ENCODE results near the gene HLA-F.

The HLA-F gene

DNA sequence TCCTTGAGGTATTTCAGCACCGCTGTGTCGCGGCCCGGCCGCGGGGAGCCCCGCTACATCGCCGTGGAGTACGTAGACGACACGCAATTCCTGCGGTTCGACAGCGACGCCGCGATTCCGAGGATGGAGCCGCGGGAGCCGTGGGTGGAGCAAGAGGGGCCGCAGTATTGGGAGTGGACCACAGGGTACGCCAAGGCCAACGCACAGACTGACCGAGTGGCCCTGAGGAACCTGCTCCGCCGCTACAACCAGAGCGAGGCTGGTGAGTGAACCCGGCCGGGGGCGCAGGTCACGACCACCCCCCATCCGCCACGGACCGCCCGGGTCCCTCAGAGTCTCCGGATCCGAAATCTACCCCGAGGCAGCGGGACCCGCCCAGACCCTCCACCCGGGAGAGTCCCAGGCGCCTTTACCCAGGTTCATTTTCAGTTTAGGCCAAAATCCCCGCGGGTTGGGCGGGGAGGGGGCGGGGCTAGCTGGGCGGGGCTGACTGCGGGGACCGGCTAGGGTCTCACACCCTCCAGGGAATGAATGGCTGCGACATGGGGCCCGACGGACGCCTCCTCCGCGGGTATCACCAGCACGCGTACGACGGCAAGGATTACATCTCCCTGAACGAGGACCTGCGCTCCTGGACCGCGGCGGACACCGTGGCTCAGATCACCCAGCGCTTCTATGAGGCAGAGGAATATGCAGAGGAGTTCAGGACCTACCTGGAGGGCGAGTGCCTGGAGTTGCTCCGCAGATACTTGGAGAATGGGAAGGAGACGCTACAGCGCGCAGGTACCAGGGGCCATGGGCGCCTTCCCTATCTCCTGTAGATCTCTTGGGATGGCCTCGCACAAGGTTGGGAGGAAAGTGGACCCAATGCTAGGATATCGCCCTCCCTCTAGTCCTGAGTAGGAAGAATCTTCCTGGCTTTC lies 693 bp downstream of the HLA-F start:
- Histone ChIP-seq H3K4me1 (ENCODE audit: low read length) (no peaks in the 10 kb centered on the region), H3K9me3 (replicated peaks; ENCODE audit: insufficient read depth, low read length) (no peaks in the 10 kb centered on the region), H2AFZ (ENCODE audit: low read length) (peak overlapping the region; percentile 89), H3K27ac (ENCODE audit: low read length) (no peak overlapping the region), H4K20me1 (ENCODE audit: insufficient read depth, low read length) (no peaks in the 10 kb centered on the region), H3K9ac (ENCODE audit: low read length) (peak overlapping the region; percentile 70), H3F3A (ENCODE audit: insufficient read depth, low read length) (no peaks in the 10 kb centered on the region), H3K36me3 (replicated peaks; ENCODE audit: insufficient read depth, low read length) (no peaks in the 10 kb centered on the region), H3K4me2 (ENCODE audit: low read depth, low read length) (peak overlapping the region; percentile 94), H3K79me2 (ENCODE audit: low read length) (0 out of 2 replicates have a peak, but pooled peaks cover 3% of the 10 kb centered on the region), H3K27me3 (replicated peaks; ENCODE audit: insufficient read depth, low read length) (no peaks in the 10 kb centered on the region), H3K9me2 (replicated peaks; ENCODE audit: insufficient read depth, low read length) (no peaks in the 10 kb centered on the region), H3K4me3 (ENCODE audit: low read length) (peak overlapping the region; percentile 77)
- TF ChIP-seq, protein P1, sequence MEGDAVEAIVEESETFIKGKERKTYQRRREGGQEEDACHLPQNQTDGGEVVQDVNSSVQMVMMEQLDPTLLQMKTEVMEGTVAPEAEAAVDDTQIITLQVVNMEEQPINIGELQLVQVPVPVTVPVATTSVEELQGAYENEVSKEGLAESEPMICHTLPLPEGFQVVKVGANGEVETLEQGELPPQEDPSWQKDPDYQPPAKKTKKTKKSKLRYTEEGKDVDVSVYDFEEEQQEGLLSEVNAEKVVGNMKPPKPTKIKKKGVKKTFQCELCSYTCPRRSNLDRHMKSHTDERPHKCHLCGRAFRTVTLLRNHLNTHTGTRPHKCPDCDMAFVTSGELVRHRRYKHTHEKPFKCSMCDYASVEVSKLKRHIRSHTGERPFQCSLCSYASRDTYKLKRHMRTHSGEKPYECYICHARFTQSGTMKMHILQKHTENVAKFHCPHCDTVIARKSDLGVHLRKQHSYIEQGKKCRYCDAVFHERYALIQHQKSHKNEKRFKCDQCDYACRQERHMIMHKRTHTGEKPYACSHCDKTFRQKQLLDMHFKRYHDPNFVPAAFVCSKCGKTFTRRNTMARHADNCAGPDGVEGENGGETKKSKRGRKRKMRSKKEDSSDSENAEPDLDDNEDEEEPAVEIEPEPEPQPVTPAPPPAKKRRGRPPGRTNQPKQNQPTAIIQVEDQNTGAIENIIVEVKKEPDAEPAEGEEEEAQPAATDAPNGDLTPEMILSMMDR (IDR thresholded peaks at IDR 0.05; ENCODE audit: low read length), result no peak
- DNase-seq, result peak; percentile 27

DNA sequence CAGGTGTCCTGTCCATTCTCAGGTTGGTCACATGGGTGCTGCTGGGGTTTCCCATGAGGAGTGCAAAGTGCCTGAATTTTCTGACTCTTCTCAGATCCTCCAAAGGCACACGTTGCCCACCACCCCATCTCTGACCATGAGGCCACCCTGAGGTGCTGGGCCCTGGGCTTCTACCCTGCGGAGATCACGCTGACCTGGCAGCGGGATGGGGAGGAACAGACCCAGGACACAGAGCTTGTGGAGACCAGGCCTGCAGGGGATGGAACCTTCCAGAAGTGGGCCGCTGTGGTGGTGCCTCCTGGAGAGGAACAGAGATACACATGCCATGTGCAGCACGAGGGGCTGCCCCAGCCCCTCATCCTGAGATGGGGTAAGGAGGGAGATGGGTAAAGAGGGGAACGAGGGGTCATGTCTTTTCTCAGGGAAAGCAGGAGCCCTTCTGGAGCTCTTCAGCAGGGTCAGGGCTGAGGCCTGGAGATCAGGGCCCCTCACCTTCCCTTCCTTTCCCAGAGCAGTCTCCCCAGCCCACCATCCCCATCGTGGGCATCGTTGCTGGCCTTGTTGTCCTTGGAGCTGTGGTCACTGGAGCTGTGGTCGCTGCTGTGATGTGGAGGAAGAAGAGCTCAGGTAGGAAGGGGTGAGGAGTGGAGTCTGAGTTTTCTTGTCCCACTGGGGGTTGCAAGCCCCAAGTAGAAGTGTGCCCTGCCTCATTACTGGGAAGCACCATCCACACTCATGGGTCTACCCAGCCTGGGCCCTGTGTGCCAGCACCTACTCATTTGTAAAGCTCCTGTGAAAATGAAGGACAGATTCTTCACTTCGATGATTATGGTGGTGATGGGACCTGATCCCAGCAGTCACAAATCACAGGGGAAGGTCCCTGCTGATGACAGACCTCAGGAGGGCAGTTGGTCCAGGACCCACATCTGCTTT lies 2.0 kb downstream of the HLA-F start:
- no peak overlapping the region for H2AFZ ChIP-seq (ENCODE audit: low read length)
- no peak overlapping the region for H3K4me3 ChIP-seq (ENCODE audit: low read length)
- H3K4me2 ChIP-seq (ENCODE audit: low read depth, low read length), result no peak overlapping the region
- TF ChIP-seq EZH2 (optimal IDR thresholded peaks at IDR 0.05; ENCODE audit: low read depth, low read length) (no peak), EZH2phosphoT487 (IDR thresholded peaks at IDR 0.05; ENCODE audit: low read length) (no peak)
- TF ChIP-seq, protein P1 (IDR thresholded peaks at IDR 0.05; ENCODE audit: low read length), result no peak
- H3K27me3 ChIP-seq (replicated peaks; ENCODE audit: insufficient read depth, low read length), result no peaks in the 10 kb centered on the region
- no peak for DNase-seq
- no peaks in the 10 kb centered on the region for H3K36me3 ChIP-seq (replicated peaks; ENCODE audit: insufficient read depth, low read length)
- no peaks in the 10 kb centered on the region for H3K9me2 ChIP-seq (replicated peaks; ENCODE audit: insufficient read depth, low read length)
- H3K79me2 ChIP-seq (ENCODE audit: low read length), result 0 out of 2 replicates have a peak, but pooled peaks cover 3% of the 10 kb centered on the region
- no peak overlapping the region for H3K9ac ChIP-seq (ENCODE audit: low read length)
- H3K9me3 ChIP-seq (replicated peaks; ENCODE audit: insufficient read depth, low read length), result no peaks in the 10 kb centered on the region
- H4K20me1 ChIP-seq (ENCODE audit: insufficient read depth, low read length), result no peaks in the 10 kb centered on the region
- no peaks in the 10 kb centered on the region for H3K4me1 ChIP-seq (ENCODE audit: low read length)
- H3K27ac ChIP-seq (ENCODE audit: low read length), result no peak overlapping the region
- no peaks in the 10 kb centered on the region for H3F3A ChIP-seq (ENCODE audit: insufficient read depth, low read length)

DNA sequence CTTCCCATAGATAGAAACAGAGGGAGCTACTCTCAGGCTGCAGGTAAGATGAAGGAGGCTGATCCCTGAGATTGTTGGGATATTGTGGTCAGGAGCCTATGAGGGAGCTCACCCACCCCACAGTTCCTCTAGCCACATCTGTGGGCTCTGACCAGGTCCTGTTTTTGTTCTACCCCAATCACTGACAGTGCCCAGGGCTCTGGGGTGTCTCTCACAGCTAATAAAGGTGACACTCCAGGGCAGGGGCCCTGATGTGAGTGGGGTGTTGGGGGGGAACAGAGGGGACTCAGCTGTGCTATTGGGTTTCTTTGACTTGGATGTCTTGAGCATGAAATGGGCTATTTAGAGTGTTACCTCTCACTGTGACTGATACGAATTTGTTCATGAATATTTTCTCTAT lies 2.8 kb downstream of the HLA-F start:
- no peaks in the 10 kb centered on the region for H3K9me2 ChIP-seq (replicated peaks; ENCODE audit: insufficient read depth, low read length)
- no peaks in the 10 kb centered on the region for H3K9me3 ChIP-seq (replicated peaks; ENCODE audit: insufficient read depth, low read length)
- H2AFZ ChIP-seq (ENCODE audit: low read length), result no peak overlapping the region
- H3K36me3 ChIP-seq (replicated peaks; ENCODE audit: insufficient read depth, low read length), result no peaks in the 10 kb centered on the region
- no peak overlapping the region for H3K9ac ChIP-seq (ENCODE audit: low read length)
- H4K20me1 ChIP-seq (ENCODE audit: insufficient read depth, low read length), result no peaks in the 10 kb centered on the region
- H3K4me1 ChIP-seq (ENCODE audit: low read length), result no peaks in the 10 kb centered on the region
- DNase-seq, result no peak
- no peak overlapping the region for H3K27ac ChIP-seq (ENCODE audit: low read length)
- 0 out of 2 replicates have a peak, but pooled peaks cover 3% of the 10 kb centered on the region for H3K79me2 ChIP-seq (ENCODE audit: low read length)
- no peak overlapping the region for H3K4me3 ChIP-seq (ENCODE audit: low read length)
- H3K4me2 ChIP-seq (ENCODE audit: low read depth, low read length), result no peak overlapping the region
- no peaks in the 10 kb centered on the region for H3F3A ChIP-seq (ENCODE audit: insufficient read depth, low read length)
- H3K27me3 ChIP-seq (replicated peaks; ENCODE audit: insufficient read depth, low read length), result no peaks in the 10 kb centered on the region
- TF ChIP-seq, protein P1 (IDR thresholded peaks at IDR 0.05; ENCODE audit: low read length), result no peak
- no peak for TF ChIP-seq EZH2 (optimal IDR thresholded peaks at IDR 0.05; ENCODE audit: low read depth, low read length)
- TF ChIP-seq EZH2phosphoT487 (IDR thresholded peaks at IDR 0.05; ENCODE audit: low read length), result no peak
